Measurements from ENCODE around the gene HTR3D. TPM values are rescaled to one million over a fixed set of nuclear protein-coding genes. Genes with fewer than 3 reads are reported as not detected.

HTR3D gene
- total and polyA plus RNA-seq, 2 of the 13 experiments (the other 11 are each of a cell fraction or from before 2014, with no cell fraction given) = not detected

DNA sequence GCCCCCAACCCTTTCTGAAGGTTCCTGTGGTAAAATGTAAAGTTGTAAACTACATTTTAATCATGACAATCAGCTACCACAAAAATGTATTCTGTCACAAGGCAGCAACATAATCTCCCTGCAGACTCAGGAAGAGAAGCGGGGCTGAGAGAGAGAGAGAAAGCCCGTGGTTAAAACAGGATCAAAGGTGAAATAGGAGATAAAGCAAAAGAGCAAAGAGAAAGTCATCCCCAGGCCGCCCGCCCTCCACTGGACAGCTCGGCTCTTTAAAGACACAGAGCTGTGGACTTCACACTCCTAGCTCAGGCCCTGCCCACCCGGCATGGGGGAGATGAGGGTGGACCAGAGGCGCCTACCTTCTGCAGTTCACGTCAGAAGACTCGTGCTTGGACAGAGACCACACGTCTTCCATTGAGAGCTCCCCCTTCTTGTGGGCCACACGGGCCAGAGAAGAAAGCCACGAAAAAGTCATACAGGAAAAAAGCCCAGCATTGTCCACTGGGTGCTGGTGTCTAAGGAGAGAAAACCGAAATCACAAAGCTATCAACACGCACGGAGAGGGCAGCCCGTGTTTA lies 43.2 kb upstream of the HTR3D start (continued):
- TF ChIP-seq, protein P1, sequence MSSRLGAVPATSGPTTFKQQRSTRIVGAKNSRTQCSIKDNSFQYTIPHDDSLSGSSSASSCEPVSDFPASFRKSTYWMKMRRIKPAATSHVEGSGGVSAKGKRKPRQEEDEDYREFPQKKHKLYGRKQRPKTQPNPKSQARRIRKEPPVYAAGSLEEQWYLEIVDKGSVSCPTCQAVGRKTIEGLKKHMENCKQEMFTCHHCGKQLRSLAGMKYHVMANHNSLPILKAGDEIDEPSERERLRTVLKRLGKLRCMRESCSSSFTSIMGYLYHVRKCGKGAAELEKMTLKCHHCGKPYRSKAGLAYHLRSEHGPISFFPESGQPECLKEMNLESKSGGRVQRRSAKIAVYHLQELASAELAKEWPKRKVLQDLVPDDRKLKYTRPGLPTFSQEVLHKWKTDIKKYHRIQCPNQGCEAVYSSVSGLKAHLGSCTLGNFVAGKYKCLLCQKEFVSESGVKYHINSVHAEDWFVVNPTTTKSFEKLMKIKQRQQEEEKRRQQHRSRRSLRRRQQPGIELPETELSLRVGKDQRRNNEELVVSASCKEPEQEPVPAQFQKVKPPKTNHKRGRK (CRISPR knock-in tag; IDR thresholded peaks at IDR 0.05) = no peak
- TF ChIP-seq TAF1 (CRISPR knock-in tag; IDR thresholded peaks at IDR 0.05) (no peak), ZNF674 (CRISPR knock-in tag; IDR thresholded peaks at IDR 0.05; ENCODE audit: low read depth) (no peak), RBM39 (IDR thresholded peaks at IDR 0.05; ENCODE audit: low read depth, low read length, poor library complexity, severe bottlenecking) (no peak), ATF7 (IDR thresholded peaks at IDR 0.05) (no peak), ATF7 (CRISPR knock-in tag; IDR thresholded peaks at IDR 0.05) (no peak; the same call in 1 of the 2 replicates), CBX2 (IDR thresholded peaks at IDR 0.05; ENCODE audit: low read depth, low read length) (no peak), CBX2 (CRISPR knock-in tag; IDR thresholded peaks at IDR 0.05; ENCODE audit: low read depth) (no peak), ZFP37 (CRISPR knock-in tag; IDR thresholded peaks at IDR 0.05; ENCODE audit: borderline replicate concordance) (no peak), ZKSCAN5 (CRISPR knock-in tag; IDR thresholded peaks at IDR 0.05) (no peak), HMG20A (CRISPR knock-in tag; IDR thresholded peaks at IDR 0.05; ENCODE audit: borderline replicate concordance) (peak; percentile 66; the same call in 1 of the 2 replicates), NR2F6 (IDR thresholded peaks at IDR 0.05) (peak; percentile 67; the same call in 1 of the 2 replicates), NR2F6 (CRISPR knock-in tag; IDR thresholded peaks at IDR 0.05) (peak; percentile 72), ZNF496 (CRISPR knock-in tag; IDR thresholded peaks at IDR 0.05; ENCODE audit: insufficient replicate concordance) (no peak), ZNF577 (CRISPR knock-in tag; IDR thresholded peaks at IDR 0.05; ENCODE audit: borderline replicate concordance, low read depth) (no peak), ZNF224 (CRISPR knock-in tag; IDR thresholded peaks at IDR 0.05) (no peak), ZNF589 (CRISPR knock-in tag; conservative IDR thresholded peaks at IDR 0.05) (no peak)
- TF ChIP-seq, protein P2, sequence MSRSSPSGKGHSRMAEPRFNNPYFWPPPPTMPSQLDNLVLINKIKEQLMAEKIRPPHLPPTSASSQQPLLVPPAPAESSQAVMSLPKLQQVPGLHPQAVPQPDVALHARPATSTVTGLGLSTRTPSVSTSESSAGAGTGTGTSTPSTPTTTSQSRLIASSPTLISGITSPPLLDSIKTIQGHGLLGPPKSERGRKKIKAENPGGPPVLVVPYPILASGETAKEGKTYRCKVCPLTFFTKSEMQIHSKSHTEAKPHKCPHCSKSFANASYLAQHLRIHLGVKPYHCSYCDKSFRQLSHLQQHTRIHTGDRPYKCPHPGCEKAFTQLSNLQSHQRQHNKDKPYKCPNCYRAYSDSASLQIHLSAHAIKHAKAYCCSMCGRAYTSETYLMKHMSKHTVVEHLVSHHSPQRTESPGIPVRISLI (CRISPR knock-in tag; IDR thresholded peaks at IDR 0.05; ENCODE audit: borderline replicate concordance) = peak; percentile 54; the same call in 1 of the 2 replicates
- TF ChIP-seq, protein P3, sequence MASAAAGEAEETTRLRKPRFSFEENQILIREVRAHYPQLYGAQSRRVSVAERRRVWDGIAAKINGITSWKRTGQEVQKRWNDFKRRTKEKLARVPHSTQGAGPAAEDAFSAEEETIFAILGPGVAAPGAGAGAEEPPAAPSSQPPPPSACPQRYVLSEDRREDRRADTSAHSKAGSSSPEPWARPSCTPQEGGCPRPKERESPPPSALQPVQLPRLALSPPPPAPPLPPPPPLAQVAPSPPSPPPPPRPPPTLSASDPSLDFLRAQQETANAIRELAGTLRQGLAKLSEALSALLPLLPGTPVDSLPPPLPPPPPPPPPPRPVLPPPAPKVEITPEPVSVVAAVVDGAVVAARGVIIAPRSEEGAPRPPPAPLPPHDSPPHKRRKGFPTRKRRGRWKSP (CRISPR knock-in tag; IDR thresholded peaks at IDR 0.05) = 0 out of 2 replicates have a peak, but pooled peaks have one; percentile 27
- TF ChIP-seq, protein P4, sequence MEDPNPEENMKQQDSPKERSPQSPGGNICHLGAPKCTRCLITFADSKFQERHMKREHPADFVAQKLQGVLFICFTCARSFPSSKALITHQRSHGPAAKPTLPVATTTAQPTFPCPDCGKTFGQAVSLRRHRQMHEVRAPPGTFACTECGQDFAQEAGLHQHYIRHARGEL (CRISPR knock-in tag; IDR thresholded peaks at IDR 0.05) = no peak
- TF ChIP-seq, protein P5, sequence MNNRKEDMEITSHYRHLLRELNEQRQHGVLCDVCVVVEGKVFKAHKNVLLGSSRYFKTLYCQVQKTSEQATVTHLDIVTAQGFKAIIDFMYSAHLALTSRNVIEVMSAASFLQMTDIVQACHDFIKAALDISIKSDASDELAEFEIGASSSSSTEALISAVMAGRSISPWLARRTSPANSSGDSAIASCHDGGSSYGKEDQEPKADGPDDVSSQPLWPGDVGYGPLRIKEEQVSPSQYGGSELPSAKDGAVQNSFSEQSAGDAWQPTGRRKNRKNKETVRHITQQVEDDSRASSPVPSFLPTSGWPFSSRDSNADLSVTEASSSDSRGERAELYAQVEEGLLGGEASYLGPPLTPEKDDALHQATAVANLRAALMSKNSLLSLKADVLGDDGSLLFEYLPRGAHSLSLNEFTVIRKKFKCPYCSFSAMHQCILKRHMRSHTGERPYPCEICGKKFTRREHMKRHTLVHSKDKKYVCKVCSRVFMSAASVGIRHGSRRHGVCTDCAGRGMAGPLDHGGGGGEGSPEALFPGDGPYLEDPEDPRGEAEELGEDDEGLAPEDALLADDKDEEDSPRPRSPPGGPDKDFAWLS (CRISPR knock-in tag; IDR thresholded peaks at IDR 0.05; ENCODE audit: borderline replicate concordance) = no peak
- TF ChIP-seq, protein P6, sequence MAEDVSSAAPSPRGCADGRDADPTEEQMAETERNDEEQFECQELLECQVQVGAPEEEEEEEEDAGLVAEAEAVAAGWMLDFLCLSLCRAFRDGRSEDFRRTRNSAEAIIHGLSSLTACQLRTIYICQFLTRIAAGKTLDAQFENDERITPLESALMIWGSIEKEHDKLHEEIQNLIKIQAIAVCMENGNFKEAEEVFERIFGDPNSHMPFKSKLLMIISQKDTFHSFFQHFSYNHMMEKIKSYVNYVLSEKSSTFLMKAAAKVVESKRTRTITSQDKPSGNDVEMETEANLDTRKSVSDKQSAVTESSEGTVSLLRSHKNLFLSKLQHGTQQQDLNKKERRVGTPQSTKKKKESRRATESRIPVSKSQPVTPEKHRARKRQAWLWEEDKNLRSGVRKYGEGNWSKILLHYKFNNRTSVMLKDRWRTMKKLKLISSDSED (CRISPR knock-in tag; IDR thresholded peaks at IDR 0.05) = no peak
- TF ChIP-seq, protein P7, sequence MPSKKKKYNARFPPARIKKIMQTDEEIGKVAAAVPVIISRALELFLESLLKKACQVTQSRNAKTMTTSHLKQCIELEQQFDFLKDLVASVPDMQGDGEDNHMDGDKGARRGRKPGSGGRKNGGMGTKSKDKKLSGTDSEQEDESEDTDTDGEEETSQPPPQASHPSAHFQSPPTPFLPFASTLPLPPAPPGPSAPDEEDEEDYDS (CRISPR knock-in tag; IDR thresholded peaks at IDR 0.05) = peak; percentile 71

Data from HepG2 (cell line).